Mesenchymal stem cell (in vitro differentiated cells and primary cell): ENCODE results near the gene KATNAL2.
A peak's percentile ranks its signal among the peaks of the same experiment; 100 is the strongest.

Source experiments
- DNase-seq: peaks from one replicate; pipeline ENCODE4 v3.0.0-alpha.2; 2013
- H2AFZ ChIP-seq: one replicate; pipeline ENCODE4 v1.6.1; 2013; ENCODE audit warnings: low read depth, mild to moderate bottlenecking, control low read depth, inconsistent platforms, low read length, moderate library complexity
- H2AK5ac ChIP-seq: 2 replicates; pipeline ENCODE4 v1.6.1; 2013; ENCODE audit warnings: low read length, moderate library complexity, mild to moderate bottlenecking, inconsistent platforms; ENCODE audit not compliant: severe bottlenecking
- H2BK120ac ChIP-seq: one replicate; pipeline ENCODE4 v1.6.1; 2013; ENCODE audit warnings: low read depth, mild to moderate bottlenecking, inconsistent platforms, low read length, moderate library complexity
- H2BK12ac ChIP-seq, 2 experiments: one replicate each; pipeline ENCODE4 v1.6.1; 2013; ENCODE audit warnings: inconsistent platforms in 2 of 2, low read length in 2 of 2, mild to moderate bottlenecking in 2 of 2, moderate library complexity in 2 of 2, control low read depth in 1 of 2
- H2BK15ac ChIP-seq: one replicate; pipeline ENCODE4 v1.6.1; 2013; ENCODE audit warnings: mild to moderate bottlenecking, low read depth, inconsistent platforms; ENCODE audit not compliant: poor library complexity, severe bottlenecking
- H2BK5ac ChIP-seq: 2 replicates; pipeline ENCODE4 v1.6.1; 2013; ENCODE audit warnings: low read depth, mild to moderate bottlenecking, low read length, control low read depth, inconsistent platforms; ENCODE audit not compliant: poor library complexity, severe bottlenecking
- H3K14ac ChIP-seq, 2 experiments: one replicate each; pipeline ENCODE4 v1.6.1; 2013; ENCODE audit warnings: inconsistent platforms in 2 of 2, low read length in 2 of 2, control low read depth in 1 of 2, mild to moderate bottlenecking in 1 of 2, moderate library complexity in 1 of 2
- H3K18ac ChIP-seq, 2 experiments: one replicate each; pipeline ENCODE4 v1.6.1; 2013; ENCODE audit warnings: inconsistent platforms in 2 of 2, low read length in 2 of 2, control low read depth in 1 of 2, low read depth in 1 of 2, mild to moderate bottlenecking in 1 of 2
- H3K23ac ChIP-seq, 2 experiments: one replicate each; pipeline ENCODE4 v1.6.1; 2013; ENCODE audit warnings: inconsistent platforms in 2 of 2, low read length in 2 of 2, mild to moderate bottlenecking in 2 of 2, moderate library complexity in 2 of 2, control low read depth in 1 of 2
- H3K27ac ChIP-seq: 2 replicates; pipeline ENCODE4 v1.5.1; 2013; ENCODE audit warnings: mild to moderate bottlenecking, moderate library complexity, low read length, control low read depth, inconsistent platforms; ENCODE audit not compliant: poor library complexity, severe bottlenecking
- H3K27me3 ChIP-seq, 2 experiments: 2 replicates each; pipeline versions ENCODE4 v1.6.1 to v1.7.0; 2013; ENCODE audit warnings: low read length in 2 of 2, mild to moderate bottlenecking in 2 of 2, moderate library complexity in 2 of 2, control low read depth in 1 of 2, inconsistent platforms in 1 of 2; ENCODE audit not compliant: control insufficient read depth in 1 of 2, insufficient read depth in 1 of 2
- H3K36me3 ChIP-seq, 2 experiments: 2 replicates each; pipeline versions ENCODE4 v1.6.1 to v1.7.0; 2013; ENCODE audit warnings: low read length in 2 of 2, control low read depth in 1 of 2, inconsistent platforms in 1 of 2, low read depth in 1 of 2, mild to moderate bottlenecking in 1 of 2; ENCODE audit not compliant: insufficient read depth in 2 of 2, control insufficient read depth in 1 of 2
- H3K4ac ChIP-seq, 2 experiments: one replicate each; pipeline ENCODE4 v1.6.1; 2013; ENCODE audit warnings: inconsistent platforms in 2 of 2, low read length in 2 of 2, mild to moderate bottlenecking in 2 of 2, moderate library complexity in 2 of 2, control low read depth in 1 of 2, low read depth in 1 of 2
- H3K4me1 ChIP-seq: 2 replicates; pipeline ENCODE4 v1.6.1; 2013; ENCODE audit warnings: low read depth, low read length, control low read depth; ENCODE audit not compliant: control insufficient read depth, insufficient read depth
- H3K4me2 ChIP-seq: 2 replicates; pipeline ENCODE4 v1.6.1; 2013; ENCODE audit warnings: low read length, mild to moderate bottlenecking, inconsistent platforms; ENCODE audit not compliant: poor library complexity, severe bottlenecking
- H3K4me3 ChIP-seq, 2 experiments: 2 replicates each; pipeline versions ENCODE4 v1.5.1 to v1.7.0; 2013; ENCODE audit warnings: low read length in 2 of 2, mild to moderate bottlenecking in 2 of 2, control low read depth in 1 of 2, low read depth in 1 of 2; ENCODE audit not compliant: insufficient read depth in 1 of 2
- H3K79me1 ChIP-seq: replicated peaks from 2 replicates; pipeline ENCODE4 v1.6.1; 2013; ENCODE audit warnings: mild to moderate bottlenecking, control low read depth, low read length, inconsistent platforms; ENCODE audit not compliant: poor library complexity, severe bottlenecking
- H3K9ac ChIP-seq: 2 replicates; pipeline ENCODE4 v1.7.0; 2013; ENCODE audit warnings: mild to moderate bottlenecking, low read length, moderate library complexity
- H3K9me3 ChIP-seq: 2 replicates; pipeline ENCODE4 v1.7.0; 2013; ENCODE audit warnings: mild to moderate bottlenecking, low read length; ENCODE audit not compliant: control insufficient read depth
- H4K8ac ChIP-seq: one replicate; pipeline ENCODE4 v1.6.1; 2013; ENCODE audit warnings: inconsistent platforms, mild to moderate bottlenecking, low read length, moderate library complexity
- H4K91ac ChIP-seq: one replicate; pipeline ENCODE4 v1.6.1; 2013; ENCODE audit warnings: mild to moderate bottlenecking, low read length, inconsistent platforms
- WGBS: methylation state at CpG from one replicate; pipeline ENCODE4 v1.1.7; 2013; ENCODE audit warnings: mixed read lengths; 5-methylcytosine and 5-hydroxymethylcytosine counted together

KATNAL2 gene

DNA sequence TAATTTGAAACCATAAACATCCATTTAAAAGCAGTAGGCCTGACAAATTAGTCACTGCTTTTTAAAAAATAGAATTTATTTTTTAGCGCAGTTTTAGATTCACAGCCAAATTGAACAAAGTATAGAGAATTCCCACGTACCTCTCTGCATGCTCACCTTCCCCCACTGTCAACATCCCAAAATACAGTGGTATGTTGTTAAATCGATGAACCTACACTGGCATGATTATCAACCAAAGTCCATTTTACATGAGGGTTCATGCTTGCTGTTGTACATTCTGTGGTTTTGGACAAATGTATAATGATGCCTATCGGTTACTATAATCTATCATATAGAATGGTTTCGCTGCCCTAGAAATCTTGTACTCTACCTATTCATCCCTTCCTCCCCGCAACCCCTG, 123.6 kb downstream of the KATNAL2 start:
- H2BK12ac ChIP-seq = no peak overlapping the region
- H3K9me3 ChIP-seq = no peaks in the 10 kb centered on the region
- H3K4me3 ChIP-seq = no peak overlapping the region
- H3K79me1 ChIP-seq = no peaks in the 10 kb centered on the region
- no peaks in the 10 kb centered on the region for H3K27me3 ChIP-seq
- H2BK15ac ChIP-seq = no peak overlapping the region
- H3K23ac ChIP-seq = no peak overlapping the region
- H3K18ac ChIP-seq = no peak overlapping the region
- H3K14ac ChIP-seq = no peak overlapping the region
- no peak for DNase-seq
- H2BK5ac ChIP-seq = no peak overlapping the region
- no peak overlapping the region for H3K4me2 ChIP-seq
- H3K36me3 ChIP-seq = no peaks in the 10 kb centered on the region
- H3K27ac ChIP-seq = no peak overlapping the region
- WGBS = 93% methylated on average over 3 of the region's 6 CpGs
- no peak overlapping the region for H3K4ac ChIP-seq
- no peak overlapping the region for H2BK120ac ChIP-seq
- H4K91ac ChIP-seq = no peak overlapping the region
- no peak overlapping the region for H4K8ac ChIP-seq
- H2AFZ ChIP-seq = no peak overlapping the region
- H2AK5ac ChIP-seq = no peak overlapping the region
- H3K9ac ChIP-seq = no peak overlapping the region
- no peaks in the 10 kb centered on the region for H3K4me1 ChIP-seq

DNA sequence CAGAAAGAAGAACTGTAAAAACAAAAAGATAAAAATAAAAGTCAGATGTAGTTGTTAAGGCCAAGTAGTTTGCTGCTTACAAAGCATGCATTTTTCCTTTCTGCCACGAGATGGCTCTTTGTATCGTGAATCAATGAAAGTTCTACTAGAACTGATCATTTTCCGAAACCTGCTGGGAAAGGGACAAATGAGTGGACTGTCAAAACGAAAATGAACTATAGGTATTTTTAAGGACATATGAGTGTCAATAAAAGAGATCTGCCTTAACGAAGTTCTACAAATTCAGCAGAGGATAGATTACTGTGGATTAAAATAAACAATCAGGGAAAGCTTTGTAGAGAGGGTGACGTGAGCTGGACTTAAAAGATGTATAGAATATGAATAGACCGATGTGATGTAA, 133.1 kb downstream of the KATNAL2 start:
- Histone ChIP-seq H3K4me1 (no peaks in the 10 kb centered on the region), H3K4me2 (no peak overlapping the region), H2AFZ (no peak overlapping the region), H3K9ac (no peak overlapping the region), H3K18ac (no peak overlapping the region), H2BK120ac (no peak overlapping the region), H3K27me3 (no peaks in the 10 kb centered on the region), H3K4me3 (no peak overlapping the region), H3K27ac (no peak overlapping the region), H2BK15ac (no peak overlapping the region), H2BK12ac (no peak overlapping the region), H3K36me3 (no peaks in the 10 kb centered on the region), H3K23ac (no peak overlapping the region), H3K79me1 (no peaks in the 10 kb centered on the region), H4K91ac (no peak overlapping the region), H3K14ac (no peak overlapping the region), H2AK5ac (no peak overlapping the region), H3K4ac (no peak overlapping the region), H2BK5ac (no peak overlapping the region), H4K8ac (no peak overlapping the region), H3K9me3 (no peaks in the 10 kb centered on the region)
- 40% methylated on average over 7 of the region's 7 CpGs for WGBS
- peak; percentile 63 for DNase-seq

DNA sequence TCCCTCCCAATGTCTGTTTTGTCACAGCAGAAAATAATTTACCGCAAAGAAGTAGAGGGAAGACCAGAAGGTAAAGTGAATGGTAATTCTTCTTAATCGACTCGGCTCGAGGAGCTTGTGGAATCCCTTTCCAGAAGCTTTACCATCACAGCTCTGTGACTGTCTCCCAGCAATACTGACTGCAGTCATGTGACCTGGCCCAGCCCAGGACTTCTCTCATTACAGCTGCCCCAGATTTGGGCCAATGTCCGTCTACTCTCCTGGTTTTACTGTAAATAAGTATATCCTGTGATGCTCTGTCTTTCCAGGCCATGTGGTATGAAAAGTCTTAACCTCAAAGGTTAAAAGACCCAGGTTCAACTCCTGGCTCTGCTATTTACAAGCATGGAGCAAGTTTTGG, 137.0 kb downstream of the KATNAL2 start:
- H3K9ac ChIP-seq = no peak overlapping the region
- H3K9me3 ChIP-seq = no peaks in the 10 kb centered on the region
- H3K4me1 ChIP-seq = no peaks in the 10 kb centered on the region
- H3K23ac ChIP-seq = no peak overlapping the region
- H2BK5ac ChIP-seq = no peak overlapping the region
- H2BK120ac ChIP-seq = no peak overlapping the region
- DNase-seq = no peak
- no peak overlapping the region for H3K27ac ChIP-seq
- H3K4me3 ChIP-seq = no peak overlapping the region
- 86% methylated on average over 5 of the region's 5 CpGs for whole genome bisulfite sequencing
- no peaks in the 10 kb centered on the region for H3K79me1 ChIP-seq
- H2AK5ac ChIP-seq = no peak overlapping the region
- H3K4me2 ChIP-seq = no peak overlapping the region
- H2AFZ ChIP-seq = no peak overlapping the region
- no peaks in the 10 kb centered on the region for H3K27me3 ChIP-seq
- H3K14ac ChIP-seq = no peak overlapping the region
- no peak overlapping the region for H4K91ac ChIP-seq
- H3K36me3 ChIP-seq = no peaks in the 10 kb centered on the region
- H4K8ac ChIP-seq = no peak overlapping the region
- no peak overlapping the region for H3K18ac ChIP-seq
- no peak overlapping the region for H3K4ac ChIP-seq
- H2BK15ac ChIP-seq = no peak overlapping the region
- no peak overlapping the region for H2BK12ac ChIP-seq

DNA sequence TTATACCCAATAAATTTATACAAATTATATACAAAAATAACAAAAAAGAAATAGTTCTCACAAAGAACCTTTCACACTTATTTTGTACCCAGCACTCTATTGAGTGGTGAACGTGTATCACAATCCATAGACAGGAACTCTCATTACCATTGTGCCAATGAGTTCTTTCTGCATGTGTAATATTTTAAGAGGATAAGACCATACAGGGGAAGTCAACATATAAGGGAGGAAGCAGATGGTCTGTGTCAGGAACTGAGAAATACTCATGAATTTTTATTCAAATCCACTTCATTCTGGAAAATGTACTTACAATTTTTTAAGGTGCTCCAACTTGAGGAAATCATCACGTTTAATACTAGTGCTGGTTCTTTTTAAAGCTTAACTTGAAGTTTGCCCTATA, 145.1 kb downstream of the KATNAL2 start:
- no peak overlapping the region for H2AFZ ChIP-seq
- WGBS = no CpG with 5 or more reads among the region's 2 CpGs
- H3K4me2 ChIP-seq = no peak overlapping the region
- no peak overlapping the region for H2AK5ac ChIP-seq
- H3K27ac ChIP-seq = no peak overlapping the region
- no peaks in the 10 kb centered on the region for H3K36me3 ChIP-seq
- H4K91ac ChIP-seq = no peak overlapping the region
- H3K4me3 ChIP-seq = no peak overlapping the region
- no peak overlapping the region for H2BK5ac ChIP-seq
- no peaks in the 10 kb centered on the region for H3K27me3 ChIP-seq
- H3K23ac ChIP-seq = no peak overlapping the region
- no peak overlapping the region for H4K8ac ChIP-seq
- no peaks in the 10 kb centered on the region for H3K4me1 ChIP-seq
- H3K14ac ChIP-seq = no peak overlapping the region
- no peak overlapping the region for H2BK12ac ChIP-seq
- no peak overlapping the region for H2BK15ac ChIP-seq
- H3K4ac ChIP-seq = no peak overlapping the region
- no peak overlapping the region for H2BK120ac ChIP-seq
- no peak for DNase-seq
- no peaks in the 10 kb centered on the region for H3K79me1 ChIP-seq
- H3K9ac ChIP-seq = no peak overlapping the region
- H3K18ac ChIP-seq = no peak overlapping the region
- peaks cover under 1% of the 10 kb centered on the region for H3K9me3 ChIP-seq
